ENCODE measurements around the gene ZNF385A.

Gene ZNF385A

DNA sequence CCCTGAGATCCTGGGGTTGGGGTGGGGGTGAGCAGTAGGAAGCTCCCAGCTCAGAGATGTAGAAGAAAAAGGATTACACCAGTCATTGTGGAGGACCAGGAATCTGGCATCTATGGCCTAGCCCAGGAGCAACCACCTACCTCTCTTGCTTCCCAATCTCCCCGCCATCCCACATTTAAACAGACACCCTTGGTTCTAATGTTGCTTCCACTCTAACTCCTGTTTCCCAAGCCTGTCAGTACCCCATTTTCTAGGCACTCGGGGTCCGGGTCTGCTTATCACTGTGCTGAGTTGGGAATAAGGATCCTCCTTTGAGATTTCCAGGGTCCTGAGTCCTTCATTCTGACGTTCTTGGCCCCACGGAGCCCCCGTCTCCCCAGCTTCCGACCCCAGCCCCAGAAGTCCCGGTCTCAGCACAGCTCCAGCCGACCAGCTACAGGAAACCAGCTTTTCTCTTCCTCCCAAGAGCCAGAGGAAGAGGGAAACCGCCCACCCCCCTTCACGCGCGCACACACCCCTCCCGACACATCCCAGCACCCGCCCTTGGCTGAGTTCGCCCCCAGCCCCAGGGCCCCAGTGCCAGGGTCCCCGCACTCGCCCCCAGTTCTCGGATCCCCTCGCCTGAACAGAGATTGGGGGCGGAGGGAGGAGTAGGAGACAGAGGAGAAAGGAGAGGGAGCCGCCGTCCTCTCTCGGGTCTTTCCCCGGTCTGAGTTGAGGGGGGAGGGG lies 33.3 kb upstream of the ZNF385A start (continued):
- TF ChIP-seq ZNF214 (tag by site-specific recombination; IDR thresholded peaks at IDR 0.05; ENCODE audit: borderline replicate concordance) (no peak), KLF9 (tag by site-specific recombination; IDR thresholded peaks at IDR 0.05; ENCODE audit: low read depth) (peak; percentile 64), ZNF341 (tag by site-specific recombination; IDR thresholded peaks at IDR 0.05; ENCODE audit: low read depth) (peak; percentile 38; the same call in 1 of the 2 replicates), ZNF521 (tag by site-specific recombination; IDR thresholded peaks at IDR 0.05) (no peak)

DNA sequence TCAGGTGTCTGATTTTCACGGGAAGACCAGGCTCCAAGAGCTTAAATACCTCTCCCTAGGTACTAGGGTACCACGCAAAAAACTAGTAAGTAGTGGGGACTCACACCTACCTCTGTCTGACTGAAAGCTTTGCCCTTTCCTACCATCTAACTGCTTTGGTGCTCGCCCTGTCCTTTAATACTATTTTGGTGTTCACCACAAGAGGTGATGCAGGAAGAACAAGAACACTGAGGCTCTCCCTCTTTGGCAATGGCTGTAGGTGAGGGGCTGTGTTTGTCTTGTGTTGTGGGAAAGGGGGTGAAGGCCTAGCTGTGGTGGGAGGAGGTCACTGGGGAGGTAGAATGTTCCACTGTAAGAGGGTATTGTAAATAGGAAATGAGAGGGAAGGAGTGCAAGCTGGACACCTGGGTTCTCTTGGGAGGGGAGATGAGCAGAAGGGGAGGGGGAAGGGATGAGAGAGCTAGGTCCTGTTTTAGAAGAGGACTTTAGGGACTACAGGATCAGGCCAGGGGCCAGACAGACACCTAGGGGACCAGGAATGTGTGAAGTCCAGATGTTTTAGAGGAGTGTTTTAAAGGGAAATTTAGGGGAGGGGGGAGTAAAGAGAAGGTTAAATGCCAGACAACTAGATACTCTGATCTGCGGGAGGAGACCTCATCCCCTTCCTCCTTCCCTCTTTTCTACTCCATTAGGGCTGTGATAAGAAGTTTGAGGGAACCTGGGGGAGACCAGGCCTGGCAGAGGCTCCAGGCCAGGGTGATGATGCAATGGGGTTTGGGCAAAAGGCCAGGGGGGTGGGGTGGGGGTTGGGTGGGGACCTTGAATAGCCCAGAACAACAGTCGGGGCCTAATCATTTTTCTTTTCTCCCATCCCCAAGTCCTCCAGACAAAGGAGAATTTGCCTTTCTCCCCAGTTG lies 32.4 kb upstream of the ZNF385A start:
- Histone ChIP-seq H3K9me3 (ENCODE audit: control insufficient read depth, insufficient read depth, low read depth, low read length) (no peaks in the 10 kb centered on the region), H3K4me3 (ENCODE audit: low read depth, low read length) (no peak overlapping the region), H3K4me1 (ENCODE audit: control insufficient read depth, insufficient read depth, low read length) (peaks cover 11% of the 10 kb centered on the region), H3K36me3 (ENCODE audit: control insufficient read depth in 2 of 2, insufficient read depth in 1 of 2, low read length in 2 of 2) (no peaks in the 10 kb centered on the region), H3K27ac (ENCODE audit: extremely low read depth, low read depth, low read length) (no peak overlapping the region)
- POLR2A ChIA-PET: interaction anchor here (0.7 to 1.2 kb wide), 2 partner anchors 15 to 17 kb away, joined by 3 to 6 read pairs; no protein-coding TSS in a partner anchor
- CTCF ChIA-PET: interaction anchor here (0.7 to 14.5 kb wide), 10 partner anchors 8 to 203 kb away, joined by 3 to 227 read pairs (median 5); no protein-coding TSS in a partner anchor
- no peak for TF ChIP-seq ZBTB17 (tag by site-specific recombination; IDR thresholded peaks at IDR 0.05)
- TF ChIP-seq, protein P1, sequence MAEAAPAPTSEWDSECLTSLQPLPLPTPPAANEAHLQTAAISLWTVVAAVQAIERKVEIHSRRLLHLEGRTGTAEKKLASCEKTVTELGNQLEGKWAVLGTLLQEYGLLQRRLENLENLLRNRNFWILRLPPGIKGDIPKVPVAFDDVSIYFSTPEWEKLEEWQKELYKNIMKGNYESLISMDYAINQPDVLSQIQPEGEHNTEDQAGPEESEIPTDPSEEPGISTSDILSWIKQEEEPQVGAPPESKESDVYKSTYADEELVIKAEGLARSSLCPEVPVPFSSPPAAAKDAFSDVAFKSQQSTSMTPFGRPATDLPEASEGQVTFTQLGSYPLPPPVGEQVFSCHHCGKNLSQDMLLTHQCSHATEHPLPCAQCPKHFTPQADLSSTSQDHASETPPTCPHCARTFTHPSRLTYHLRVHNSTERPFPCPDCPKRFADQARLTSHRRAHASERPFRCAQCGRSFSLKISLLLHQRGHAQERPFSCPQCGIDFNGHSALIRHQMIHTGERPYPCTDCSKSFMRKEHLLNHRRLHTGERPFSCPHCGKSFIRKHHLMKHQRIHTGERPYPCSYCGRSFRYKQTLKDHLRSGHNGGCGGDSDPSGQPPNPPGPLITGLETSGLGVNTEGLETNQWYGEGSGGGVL (tag by site-specific recombination; IDR thresholded peaks at IDR 0.05): peak; percentile 55
- TF ChIP-seq SCRT2 (tag by site-specific recombination; IDR thresholded peaks at IDR 0.05): no peak
- no peak for TF ChIP-seq SP2 (tag by site-specific recombination; IDR thresholded peaks at IDR 0.05)
- TF ChIP-seq ZNF366 (tag by site-specific recombination; conservative IDR thresholded peaks at IDR 0.05): no peak
- TF ChIP-seq ZBTB48 (tag by site-specific recombination; IDR thresholded peaks at IDR 0.05): peak; percentile 86
- 0 out of 2 replicates have a peak, but pooled peaks have one; percentile 28 for TF ChIP-seq ZFP37 (tag by site-specific recombination; IDR thresholded peaks at IDR 0.05)

DNA sequence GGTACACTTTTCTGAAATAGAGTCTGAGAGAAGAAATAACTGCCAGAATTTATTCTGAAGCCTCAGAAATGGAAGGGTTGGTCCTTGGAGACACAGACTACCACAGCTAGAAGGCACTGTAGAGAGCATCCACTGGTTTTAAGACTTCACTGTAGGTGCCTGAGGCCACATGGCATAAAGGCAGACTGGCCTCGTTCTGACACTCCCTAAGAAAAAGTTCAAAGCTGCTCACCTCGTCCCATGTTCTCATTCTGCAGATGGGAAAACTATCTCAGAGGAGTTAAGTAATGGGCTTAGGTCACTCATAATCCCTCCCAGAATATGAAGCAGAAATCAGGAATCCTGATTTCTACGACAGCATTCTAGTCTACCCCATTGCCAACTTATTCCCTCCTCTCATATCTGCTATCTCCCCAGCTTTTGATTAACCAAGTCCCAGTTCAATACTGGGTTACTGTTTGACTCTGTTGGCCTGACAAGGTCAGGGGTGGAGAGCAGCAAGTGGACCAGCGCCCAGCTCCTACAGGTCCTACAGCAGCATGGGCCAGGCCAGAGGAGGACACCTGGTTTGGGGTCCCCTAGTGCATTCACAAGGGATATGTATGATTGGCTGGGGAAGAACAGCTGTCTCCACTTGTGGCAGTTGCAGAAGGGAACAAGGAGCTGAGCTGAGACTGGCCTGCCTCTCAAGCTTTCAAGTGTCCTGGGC lies 30.8 kb upstream of the ZNF385A start:
- CTCF ChIA-PET: interaction anchor here (0.6 to 14.5 kb wide), 9 partner anchors 9 to 201 kb away, joined by 3 to 227 read pairs (median 4); no protein-coding TSS in a partner anchor
- Histone ChIP-seq H3K36me3 (ENCODE audit: control insufficient read depth in 2 of 2, insufficient read depth in 1 of 2, low read length in 2 of 2) (peaks cover 0 to 8% of the 10 kb centered on the region in 2 experiments; a peak in 1 of 3 replicates), H3K4me1 (ENCODE audit: control insufficient read depth, insufficient read depth, low read length) (peaks cover 9% of the 10 kb centered on the region), H3K9me3 (ENCODE audit: control insufficient read depth, insufficient read depth, low read depth, low read length) (no peaks in the 10 kb centered on the region), H3K27ac (ENCODE audit: extremely low read depth, low read depth, low read length) (no peak overlapping the region), H3K4me3 (ENCODE audit: low read depth, low read length) (no peak overlapping the region)
- no peak for TF ChIP-seq ZNF324 (tag by site-specific recombination; IDR thresholded peaks at IDR 0.05)
- TF ChIP-seq SCRT1 (tag by site-specific recombination; IDR thresholded peaks at IDR 0.05; ENCODE audit: borderline replicate concordance): peak; percentile 67; the same call in 1 of the 2 replicates
- no peak for TF ChIP-seq ZNF211 (tag by site-specific recombination; IDR thresholded peaks at IDR 0.05; ENCODE audit: low read depth)
- no peak for TF ChIP-seq ZNF830 (tag by site-specific recombination; IDR thresholded peaks at IDR 0.05; ENCODE audit: low read depth)
- TF ChIP-seq ZNF621 (tag by site-specific recombination; IDR thresholded peaks at IDR 0.05): no peak
- TF ChIP-seq, protein P2, sequence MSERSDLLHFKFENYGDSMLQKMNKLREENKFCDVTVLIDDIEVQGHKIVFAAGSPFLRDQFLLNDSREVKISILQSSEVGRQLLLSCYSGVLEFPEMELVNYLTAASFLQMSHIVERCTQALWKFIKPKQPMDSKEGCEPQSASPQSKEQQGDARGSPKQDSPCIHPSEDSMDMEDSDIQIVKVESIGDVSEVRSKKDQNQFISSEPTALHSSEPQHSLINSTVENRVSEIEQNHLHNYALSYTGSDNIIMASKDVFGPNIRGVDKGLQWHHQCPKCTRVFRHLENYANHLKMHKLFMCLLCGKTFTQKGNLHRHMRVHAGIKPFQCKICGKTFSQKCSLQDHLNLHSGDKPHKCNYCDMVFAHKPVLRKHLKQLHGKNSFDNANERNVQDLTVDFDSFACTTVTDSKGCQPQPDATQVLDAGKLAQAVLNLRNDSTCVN (tag by site-specific recombination; optimal IDR thresholded peaks at IDR 0.05): no peak
- peak; percentile 55 for TF ChIP-seq ZBTB48 (tag by site-specific recombination; IDR thresholded peaks at IDR 0.05)
- peak; percentile 51; the same call in 1 of the 2 replicates for TF ChIP-seq SCRT2 (tag by site-specific recombination; IDR thresholded peaks at IDR 0.05)
- no peak for TF ChIP-seq TCF7L2 (IDR thresholded peaks at IDR 0.05; ENCODE audit: borderline replicate concordance, low read depth, low read length)
- TF ChIP-seq ZNF138 (tag by site-specific recombination; IDR thresholded peaks at IDR 0.05; ENCODE audit: borderline replicate concordance): no peak
- POLR2A ChIA-PET: no interaction called here
